ENCODE data around the gene JDP2.
"Not testable (repeated sequence)": the region's sequence is repeated elsewhere in the genome, so short reads cannot be mapped to it uniquely, and the experiment has no call there.

JDP2 gene

GRCh38 chr14:75427482-75428229 is at the start of gene JDP2:
Gene JDP2 (plus strand): TSS chr14:75428022. CDS start chr14:75437921, 9,899 bp downstream.
- FAIRE-seq (no peak), DNase-seq (ENCODE audit: extremely low spot score, insufficient read length, low read depth) (peak; percentile 38)

- no peak for FAIRE-seq
- DNase-seq (ENCODE audit: extremely low spot score, insufficient read length, low read depth), result no peak
Measured at GRCh38 chr14:75379246-75379929, 48.4 kb upstream of the JDP2 start.

GRCh38 chr14:75379930-75380270 is 47.9 kb upstream of the JDP2 start:
- FAIRE-seq (no peak), DNase-seq (ENCODE audit: extremely low spot score, insufficient read length, low read depth) (no peak)

- FAIRE-seq (no peak), DNase-seq (ENCODE audit: extremely low spot score, insufficient read length, low read depth) (no peak)
Measured at GRCh38 chr14:75380656-75381055, 47.2 kb upstream of the JDP2 start.

- DNase-seq (ENCODE audit: extremely low spot score, insufficient read length, low read depth) (no peak), FAIRE-seq (no peak)
Measured at GRCh38 chr14:75381642-75382041, 46.2 kb upstream of the JDP2 start.

GRCh38 chr14:75383219-75383618 is 44.6 kb upstream of the JDP2 start:
- FAIRE-seq; DNase-seq (ENCODE audit: extremely low spot score, insufficient read length, low read depth): not testable (repeated sequence)

GRCh38 chr14:75383721-75384120 is 44.1 kb upstream of the JDP2 start:
- DNase-seq (ENCODE audit: extremely low spot score, insufficient read length, low read depth) (no peak), FAIRE-seq (peak; percentile 45)

- DNase-seq (ENCODE audit: extremely low spot score, insufficient read length, low read depth) (no peak), FAIRE-seq (no peak)
Measured at GRCh38 chr14:75389679-75390078, 38.1 kb upstream of the JDP2 start.

GRCh38 chr14:75390183-75390582 is 37.6 kb upstream of the JDP2 start:
- DNase-seq (ENCODE audit: extremely low spot score, insufficient read length, low read depth), result no peak

GRCh38 chr14:75391953-75392352 is 35.9 kb upstream of the JDP2 start:
- FAIRE-seq, result no peak

More at GRCh38 chr14:75390183-75390582, 37.6 kb upstream of the JDP2 start:
- no peak for FAIRE-seq

GRCh38 chr14:75392686-75393641 is 34.9 kb upstream of the JDP2 start:
- no peak for DNase-seq (ENCODE audit: extremely low spot score, insufficient read length, low read depth)

More at GRCh38 chr14:75391953-75392352, 35.9 kb upstream of the JDP2 start:
- DNase-seq (ENCODE audit: extremely low spot score, insufficient read length, low read depth), result no peak

GRCh38 chr14:75393794-75394193 is 34.0 kb upstream of the JDP2 start:
- DNase-seq (ENCODE audit: extremely low spot score, insufficient read length, low read depth) (no peak), FAIRE-seq (no peak)

More at GRCh38 chr14:75392686-75393641, 34.9 kb upstream of the JDP2 start:
- FAIRE-seq, result no peak

- no peak for FAIRE-seq
Measured at GRCh38 chr14:75395862-75396261, 32.0 kb upstream of the JDP2 start.

GRCh38 chr14:75399321-75399720 is 28.5 kb upstream of the JDP2 start:
- no peak for FAIRE-seq

More at GRCh38 chr14:75395862-75396261, 32.0 kb upstream of the JDP2 start:
- no peak for DNase-seq (ENCODE audit: extremely low spot score, insufficient read length, low read depth)

GRCh38 chr14:75399843-75400775 is 27.7 kb upstream of the JDP2 start:
- FAIRE-seq, result no peak
- DNase-seq (ENCODE audit: extremely low spot score, insufficient read length, low read depth), result no peak

More at GRCh38 chr14:75399321-75399720, 28.5 kb upstream of the JDP2 start:
- DNase-seq (ENCODE audit: extremely low spot score, insufficient read length, low read depth), result no peak

GRCh38 chr14:75401361-75401760 is 26.5 kb upstream of the JDP2 start:
- DNase-seq (ENCODE audit: extremely low spot score, insufficient read length, low read depth) (no peak), FAIRE-seq (no peak)

- no peak for DNase-seq (ENCODE audit: extremely low spot score, insufficient read length, low read depth)
- no peak for FAIRE-seq
Measured at GRCh38 chr14:75402867-75403413, 24.9 kb upstream of the JDP2 start.

GRCh38 chr14:75404847-75405246 is 23.0 kb upstream of the JDP2 start:
- FAIRE-seq, result no peak

GRCh38 chr14:75406102-75406501 is 21.7 kb upstream of the JDP2 start:
- DNase-seq (ENCODE audit: extremely low spot score, insufficient read length, low read depth), result no peak
- FAIRE-seq, result no peak

More at GRCh38 chr14:75404847-75405246, 23.0 kb upstream of the JDP2 start:
- DNase-seq (ENCODE audit: extremely low spot score, insufficient read length, low read depth), result no peak
